IMR-90 (cell line): ENCODE data around the gene RIN1. TPM values are rescaled to one million over a fixed set of nuclear protein-coding genes. Genes with fewer than 3 reads are reported as not detected.

Experiments
- ATAC-seq: fragments of 200-7000 bp; cut with Tn5 transposase; 2 replicates; pipeline ENCODE4 v1.9.1; 2020; ENCODE audit warnings: low read depth, mild to moderate bottlenecking, moderate library complexity
- BruUV-seq: library from RNA; stranded (reverse); fragments of 400-500 nt; replicated peaks from 2 replicates; lab custom pipeline; 2021; lab: Mats Ljungman, UMichigan
- CTCF ChIA-PET: fragments of 300-600 bp; formaldehyde crosslinking; extraction: SDS; loops from one replicate; lab custom pipeline; 2021; ENCODE audit warnings: antibody characterized with exemption; lab: Yijun Ruan, JAX
- POLR2A ChIA-PET: fragments of 300-600 bp; sonication (Branson Sonifier 250); formaldehyde crosslinking; loops from one replicate; lab custom pipeline; 2022; ENCODE audit warnings: antibody characterized with exemption; ENCODE audit not compliant: unreplicated experiment; lab: Charles Lee
- DNase-seq: peaks from one replicate; pipeline ENCODE4 v3.0.0; 2013
- H2AFZ ChIP-seq: replicated peaks from 2 replicates; pipeline ENCODE3; 2013; ENCODE audit warnings: low read length, mild to moderate bottlenecking; ENCODE audit not compliant: poor library complexity
- H2AK5ac ChIP-seq: 2 replicates; pipeline ENCODE4 v1.6.1; 2013; ENCODE audit warnings: low read depth, low read length, inconsistent platforms
- H2AK9ac ChIP-seq: replicated peaks from 2 replicates; pipeline ENCODE3; 2013; ENCODE audit warnings: mild to moderate bottlenecking, low read depth, low read length, moderate library complexity; ENCODE audit not compliant: poor library complexity
- H2BK120ac ChIP-seq: 2 replicates; pipeline ENCODE4 v1.6.1; 2013; ENCODE audit warnings: low read depth, low read length, inconsistent platforms
- H2BK15ac ChIP-seq: 3 replicates; pipeline ENCODE4 v1.6.1; 2013; ENCODE audit warnings: low read depth, low read length, inconsistent platforms
- H2BK20ac ChIP-seq: 2 replicates; pipeline ENCODE4 v1.6.1; 2013; ENCODE audit warnings: low read depth, mild to moderate bottlenecking, inconsistent platforms, low read length, moderate library complexity
- H2BK5ac ChIP-seq: 2 replicates; pipeline ENCODE4 v1.6.1; 2013; ENCODE audit warnings: mild to moderate bottlenecking, low read depth, low read length, inconsistent platforms; ENCODE audit not compliant: poor library complexity, severe bottlenecking
- H3K14ac ChIP-seq: replicated peaks from 2 replicates; pipeline ENCODE4 v1.6.1; 2013; ENCODE audit warnings: low read depth, low read length, inconsistent platforms
- H3K18ac ChIP-seq: 2 replicates; pipeline ENCODE4 v1.6.1; 2013; ENCODE audit warnings: low read depth, low read length, control low read depth
- H3K23ac ChIP-seq: 2 replicates; pipeline ENCODE4 v1.6.1; 2013; ENCODE audit warnings: low read depth, low read length, inconsistent platforms
- H3K27ac ChIP-seq: 2 replicates; pipeline ENCODE4 v1.5.1; 2013; ENCODE audit warnings: mild to moderate bottlenecking, control low read depth, low read length; ENCODE audit not compliant: insufficient read depth
- H3K27me3 ChIP-seq: 2 replicates; pipeline ENCODE4 v1.6.1; 2013; ENCODE audit warnings: low read length; ENCODE audit not compliant: control insufficient read depth, insufficient read depth
- H3K36me3 ChIP-seq: 2 replicates; pipeline ENCODE4 v1.6.1; 2013; ENCODE audit warnings: low read length, mixed read lengths; ENCODE audit not compliant: control insufficient read depth, insufficient read depth
- H3K4ac ChIP-seq: 2 replicates; pipeline ENCODE4 v1.6.1; 2013; ENCODE audit warnings: low read depth, low read length, inconsistent platforms
- H3K4me1 ChIP-seq: 2 replicates; pipeline ENCODE4 v1.6.1; 2013; ENCODE audit warnings: low read length, mixed read lengths; ENCODE audit not compliant: control insufficient read depth, insufficient read depth
- H3K4me2 ChIP-seq: 2 replicates; pipeline ENCODE4 v1.6.1; 2013; ENCODE audit warnings: low read depth, mild to moderate bottlenecking, control low read depth, low read length, moderate library complexity
- H3K4me3 ChIP-seq: 2 replicates; pipeline ENCODE4 v1.5.1; 2013; ENCODE audit warnings: low read depth, mild to moderate bottlenecking, control low read depth, low read length, moderate library complexity; ENCODE audit not compliant: insufficient read depth
- H3K56ac ChIP-seq: 2 replicates; pipeline ENCODE4 v1.6.1; 2013; ENCODE audit warnings: low read length, inconsistent platforms; ENCODE audit not compliant: insufficient read depth; ENCODE audit errors: extremely low read depth
- H3K79me1 ChIP-seq, 2 experiments: 2 replicates each; pipeline ENCODE4 v1.6.1; 2013; ENCODE audit warnings: low read length in 2 of 2, inconsistent platforms in 1 of 2, low read depth in 1 of 2
- H3K9ac ChIP-seq: 2 replicates; pipeline ENCODE4 v1.6.1; 2013; ENCODE audit warnings: low read depth, low read length, control low read depth
- H3K9me1 ChIP-seq: 2 replicates; pipeline ENCODE4 v1.6.1; 2013; ENCODE audit warnings: low read length, inconsistent platforms; ENCODE audit not compliant: insufficient read depth
- H3K9me3 ChIP-seq: 2 replicates; pipeline ENCODE4 v1.6.1; 2013; ENCODE audit warnings: low read length; ENCODE audit not compliant: control insufficient read depth, insufficient read depth
- H4K20me1 ChIP-seq: 2 replicates; pipeline ENCODE4 v1.6.1; 2013; ENCODE audit warnings: low read length, inconsistent platforms; ENCODE audit not compliant: insufficient read depth
- H4K5ac ChIP-seq: 2 replicates; pipeline ENCODE4 v1.6.1; 2013; ENCODE audit warnings: mild to moderate bottlenecking, low read depth, low read length, control low read depth
- H4K8ac ChIP-seq, 2 experiments: 2 replicates each; pipeline ENCODE4 v1.6.1; 2013; ENCODE audit warnings: low read depth in 2 of 2, low read length in 2 of 2, control low read depth in 1 of 2, inconsistent platforms in 1 of 2
- H4K91ac ChIP-seq: 2 replicates; pipeline ENCODE4 v1.6.1; 2013; ENCODE audit warnings: low read depth, low read length, inconsistent platforms; ENCODE audit not compliant: insufficient read depth
- ELK1 ChIP-seq: fragments of 150-350 bp; IDR thresholded peaks from 2 replicates; pipeline ENCODE4 v1.6.1; 2016; ENCODE audit warnings: low read depth, mild to moderate bottlenecking, low read length, moderate library complexity, borderline replicate concordance
- RAD21 ChIP-seq: IDR thresholded peaks from 2 replicates; pipeline ENCODE4 v1.6.1; 2012; ENCODE audit warnings: low read length, improper control_type of control experiment
- RFX5 ChIP-seq: IDR thresholded peaks from 2 replicates; pipeline ENCODE4 v1.8.0; 2012; ENCODE audit warnings: low read depth, mild to moderate bottlenecking, low read length, moderate library complexity
- WGBS, 2 experiments: methylation state at CpG; one replicate each; pipeline versions ENCODE4 v1.1.5 to v1.1.7; 2013; ENCODE audit warnings: missing lambda C conversion rate in 2 of 2; ENCODE audit not compliant: insufficient read length in 1 of 2; ENCODE audit errors: extremely low coverage in 2 of 2; 5-methylcytosine and 5-hydroxymethylcytosine counted together
- dilution Hi-C: fragments of 300-500 bp; cut with HindIII; formaldehyde crosslinking; loops from one replicate; pipeline ENCODE4 v1.14.3; 2018; ENCODE audit warnings: low sequenced_read_pairs; ENCODE audit not compliant: unreplicated experiment
- in situ Hi-C: fragments of 300-500 bp; cut with MboI; formaldehyde crosslinking; loops from 3 replicates; pipeline ENCODE4 v1.14.3; 2019; ENCODE audit warnings: low sequenced_read_pairs, inconsistent platforms, mixed read lengths
- intact Hi-C: fragments of 100-400 bp; cut with micrococcal nuclease; formaldehyde crosslinking; loops from 2 replicates; pipeline ENCODE4 v1.10.0; 2022
- polyA plus RNA-seq, 3 experiments: library from polyadenylated mRNA; depleted of rRNA; stranded (reverse); fragments of >200 nt; gene quantifications; 2 replicates each; pipeline ENCODE4 v1.2.3, GENCODE V29; 2012; ENCODE audit warnings: low replicate concordance in 1 of 3
- total RNA-seq: library from RNA; depleted of rRNA; stranded (reverse); fragments of >200 nt; gene quantifications from 2 replicates; pipeline ENCODE4 v1.2.3, GENCODE V29; 2012

RIN1 gene
- total and polyA plus RNA-seq, 2 of the 4 experiments (the other 2 are of a cell fraction): 9.9 to 20.8 TPM

GRCh38 chr11:66297610-66298009 is 38.6 kb downstream of the RIN1 start:
- H3K4me1 ChIP-seq: no peaks in the 10 kb centered on the region
- H3K27me3 ChIP-seq: peaks cover 36% of the 10 kb centered on the region
- no peaks in the 10 kb centered on the region; the same call in 1 of the 2 replicates for H3K9me1 ChIP-seq
- no peak overlapping the region for H4K8ac ChIP-seq
- no peak overlapping the region for H4K91ac ChIP-seq
- no peaks in the 10 kb centered on the region for H4K20me1 ChIP-seq
- H2AK5ac ChIP-seq: no peak overlapping the region
- no peak overlapping the region; the same call in 1 of the 2 replicates for H3K23ac ChIP-seq
- no peaks in the 10 kb centered on the region for H3K9me3 ChIP-seq
- ATAC-seq (no peak), DNase-seq (no peak)
- WGBS, 2 experiments: 10% methylated on average over 2 of the region's 8 CpGs; no CpG with 5 or more reads in 1 of the 2 experiments
- no peak overlapping the region for H3K4ac ChIP-seq
- no peak overlapping the region for H4K5ac ChIP-seq
- no peak overlapping the region for H2BK20ac ChIP-seq
- H3K56ac ChIP-seq: no peak overlapping the region
- H3K79me1 ChIP-seq: no peaks in the 10 kb centered on the region
- in situ Hi-C loops: no loop called here
- no peak overlapping the region for H3K18ac ChIP-seq
- POLR2A ChIA-PET: no interaction called here
- H2AFZ ChIP-seq: no peak overlapping the region
- dilution Hi-C loops: no loop called here
- H3K14ac ChIP-seq: no peak overlapping the region
- H3K9ac ChIP-seq: no peak overlapping the region
- H3K36me3 ChIP-seq: no peaks in the 10 kb centered on the region
- intact Hi-C loops: no loop called here
- H3K4me3 ChIP-seq: no peak overlapping the region
- H2AK9ac ChIP-seq: no peak overlapping the region
- no peak overlapping the region for H2BK5ac ChIP-seq
- CTCF ChIA-PET: interaction anchor here (0.7 to 1.4 kb wide), 2 partner anchors 14 to 15 kb away, joined by 3 to 4 read pairs; no protein-coding TSS in a partner anchor
- no peak for TF ChIP-seq ELK1
- no peak for TF ChIP-seq RFX5
- TF ChIP-seq RAD21: no peak
- H2BK120ac ChIP-seq: no peak overlapping the region
- no peak overlapping the region for H2BK15ac ChIP-seq
- H3K4me2 ChIP-seq: no peak overlapping the region
- BruUV-seq: no TSS peak
- no peak overlapping the region for H3K27ac ChIP-seq
